ENCODE data around the gene ISLR. TPM values are rescaled to one million over a fixed set of nuclear protein-coding genes. Genes with fewer than 3 reads are reported as not detected.

The ISLR gene
- total RNA-seq, 2 experiments from 2014 or later: not detected

DNA sequence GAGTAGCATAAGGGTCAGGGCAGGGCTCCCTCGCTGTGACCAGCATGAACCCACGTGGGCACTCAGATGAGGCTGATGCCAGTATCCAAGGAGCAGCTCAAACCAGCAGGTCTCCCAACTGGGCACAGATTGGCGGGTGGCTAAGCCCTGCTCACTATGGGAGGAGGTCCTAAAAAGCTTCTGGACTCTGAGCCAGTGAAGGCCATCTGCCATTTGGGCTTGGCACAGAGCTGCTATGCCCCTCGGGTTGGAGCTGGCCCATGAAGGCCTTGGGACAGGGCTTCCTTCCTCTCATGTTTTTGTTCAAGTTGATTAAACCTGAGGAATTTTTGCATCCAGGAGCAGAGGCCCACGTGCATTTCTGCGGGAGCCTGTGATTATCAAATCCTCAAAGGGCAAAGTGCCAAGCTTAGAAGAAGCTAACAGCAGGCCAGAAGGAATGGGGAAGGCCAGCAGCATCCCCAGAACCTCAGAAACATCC, 33.3 kb downstream of the ISLR start:
- Histone ChIP-seq H3K4me1 (ENCODE audit: insufficient read depth, low read length) (no peaks in the 10 kb centered on the region), H3K27ac (ENCODE audit: low read depth in 1 of 2, low read length in 2 of 2) (no peak overlapping the region), H3K4me3 (ENCODE audit: low read length) (no peak overlapping the region), H3K27me3 (ENCODE audit: control insufficient read depth in 1 of 2, insufficient read depth in 2 of 2, low read length in 2 of 2) (peaks cover 2 to 5% of the 10 kb centered on the region in 2 experiments), H3K36me3 (ENCODE audit: insufficient read depth, low read length) (no peaks in the 10 kb centered on the region), H3K9me3 (ENCODE audit: control insufficient read depth in 1 of 2, insufficient read depth in 1 of 2, low read length in 2 of 2) (no peaks in the 10 kb centered on the region)
- ATAC-seq (ENCODE audit: poor library complexity) (no peak), DNase-seq (no peak)
- H3K27me3 Mint-ChIP-seq: peaks cover 12% of the 10 kb centered on the region
- H3K4me1 Mint-ChIP-seq (ENCODE audit: low read depth): no peaks in the 10 kb centered on the region
- ChIA-PET CTCF (no interaction called here), POLR2A (no interaction called here)
- no peak overlapping the region for H3K4me3 Mint-ChIP-seq
- no peak overlapping the region for H3K27ac Mint-ChIP-seq
- no peaks in the 10 kb centered on the region for H3K36me3 Mint-ChIP-seq (ENCODE audit: low read depth)
- TF ChIP-seq, protein P1, sequence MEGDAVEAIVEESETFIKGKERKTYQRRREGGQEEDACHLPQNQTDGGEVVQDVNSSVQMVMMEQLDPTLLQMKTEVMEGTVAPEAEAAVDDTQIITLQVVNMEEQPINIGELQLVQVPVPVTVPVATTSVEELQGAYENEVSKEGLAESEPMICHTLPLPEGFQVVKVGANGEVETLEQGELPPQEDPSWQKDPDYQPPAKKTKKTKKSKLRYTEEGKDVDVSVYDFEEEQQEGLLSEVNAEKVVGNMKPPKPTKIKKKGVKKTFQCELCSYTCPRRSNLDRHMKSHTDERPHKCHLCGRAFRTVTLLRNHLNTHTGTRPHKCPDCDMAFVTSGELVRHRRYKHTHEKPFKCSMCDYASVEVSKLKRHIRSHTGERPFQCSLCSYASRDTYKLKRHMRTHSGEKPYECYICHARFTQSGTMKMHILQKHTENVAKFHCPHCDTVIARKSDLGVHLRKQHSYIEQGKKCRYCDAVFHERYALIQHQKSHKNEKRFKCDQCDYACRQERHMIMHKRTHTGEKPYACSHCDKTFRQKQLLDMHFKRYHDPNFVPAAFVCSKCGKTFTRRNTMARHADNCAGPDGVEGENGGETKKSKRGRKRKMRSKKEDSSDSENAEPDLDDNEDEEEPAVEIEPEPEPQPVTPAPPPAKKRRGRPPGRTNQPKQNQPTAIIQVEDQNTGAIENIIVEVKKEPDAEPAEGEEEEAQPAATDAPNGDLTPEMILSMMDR (IDR thresholded peaks at IDR 0.05): no peak
- intact Hi-C loops (cut with DNase I, micrococcal nuclease): no loop called here
- no peaks in the 10 kb centered on the region for H3K9me3 Mint-ChIP-seq

DNA sequence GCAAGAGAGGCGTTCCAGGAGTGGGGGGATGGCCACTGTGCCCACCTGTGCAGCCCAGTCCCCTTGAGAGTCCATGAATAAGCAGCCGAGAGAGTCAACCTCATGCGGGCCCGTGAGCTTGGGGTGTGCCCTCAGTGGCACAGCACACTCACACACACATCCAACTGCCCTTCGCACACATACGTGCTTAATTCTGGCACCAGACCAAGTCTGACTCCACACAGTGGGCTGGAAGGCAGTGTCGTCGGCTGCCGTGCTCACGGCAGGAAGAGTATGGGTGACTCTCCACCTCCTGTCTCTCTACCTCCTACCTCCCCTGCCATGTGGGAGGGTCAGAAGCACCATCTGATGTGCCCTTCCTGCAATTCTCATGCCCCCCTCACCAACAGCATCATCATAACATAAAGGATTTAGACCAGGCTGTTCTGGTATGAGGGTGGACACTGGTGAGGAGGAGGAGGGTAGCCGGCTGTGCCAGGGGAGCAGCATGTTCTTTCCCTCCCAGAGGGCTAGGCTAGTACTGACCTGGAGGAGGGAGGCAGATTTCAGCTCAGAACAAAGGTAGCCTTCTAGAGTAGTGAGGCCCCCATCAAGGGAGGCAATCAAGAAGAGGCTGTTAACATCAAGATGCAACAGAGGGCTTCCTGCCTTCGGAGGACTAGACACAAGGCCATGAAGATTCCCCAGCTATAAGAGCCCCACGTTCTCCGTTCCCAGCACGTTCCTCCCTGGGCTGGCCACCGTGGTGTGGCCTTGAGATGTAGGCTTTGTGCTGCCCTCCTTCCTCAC, 34.3 kb downstream of the ISLR start:
- ChIA-PET POLR2A (no interaction called here), CTCF (no interaction called here)
- H3K9me3 Mint-ChIP-seq: no peaks in the 10 kb centered on the region
- TF ChIP-seq, protein P1 (IDR thresholded peaks at IDR 0.05): no peak
- Histone ChIP-seq H3K36me3 (ENCODE audit: insufficient read depth, low read length) (no peaks in the 10 kb centered on the region), H3K9me3 (ENCODE audit: control insufficient read depth in 1 of 2, insufficient read depth in 1 of 2, low read length in 2 of 2) (no peaks in the 10 kb centered on the region), H3K27ac (ENCODE audit: low read depth in 1 of 2, low read length in 2 of 2) (no peak overlapping the region), H3K4me3 (ENCODE audit: low read length) (no peak overlapping the region), H3K27me3 (ENCODE audit: control insufficient read depth in 1 of 2, insufficient read depth in 2 of 2, low read length in 2 of 2) (peaks cover 2 to 5% of the 10 kb centered on the region in 2 experiments), H3K4me1 (ENCODE audit: insufficient read depth, low read length) (no peaks in the 10 kb centered on the region)
- H3K27ac Mint-ChIP-seq: no peak overlapping the region
- H3K4me3 Mint-ChIP-seq: no peak overlapping the region
- peaks cover 12% of the 10 kb centered on the region for H3K27me3 Mint-ChIP-seq
- DNase-seq: no peak
- intact Hi-C loops (cut with DNase I, micrococcal nuclease): no loop called here
- no peak for ATAC-seq (ENCODE audit: poor library complexity)
- H3K36me3 Mint-ChIP-seq (ENCODE audit: low read depth): no peaks in the 10 kb centered on the region
- no peaks in the 10 kb centered on the region for H3K4me1 Mint-ChIP-seq (ENCODE audit: low read depth)

GRCh38 chr15:74208496-74208895, 35.0 kb downstream of the ISLR start:
- no peaks in the 10 kb centered on the region for H3K9me3 ChIP-seq (ENCODE audit: control insufficient read depth in 1 of 2, insufficient read depth in 1 of 2, low read length in 2 of 2)

More at GRCh38 chr15:74208496-74208895, 35.0 kb downstream of the ISLR start:
- H3K4me3 ChIP-seq (ENCODE audit: low read length): no peak overlapping the region
- H3K36me3 ChIP-seq (ENCODE audit: insufficient read depth, low read length): no peaks in the 10 kb centered on the region
- POLR2A ChIA-PET: no interaction called here
- Mint-ChIP-seq H3K9me3 (no peaks in the 10 kb centered on the region), H3K4me1 (ENCODE audit: low read depth) (no peaks in the 10 kb centered on the region), H3K27me3 (peaks cover 12% of the 10 kb centered on the region), H3K4me3 (no peak overlapping the region), H3K36me3 (ENCODE audit: low read depth) (no peaks in the 10 kb centered on the region), H3K27ac (no peak overlapping the region)
- ATAC-seq (ENCODE audit: poor library complexity) (no peak), DNase-seq (no peak)
- TF ChIP-seq, protein P1 (IDR thresholded peaks at IDR 0.05): no peak
- no peaks in the 10 kb centered on the region for H3K4me1 ChIP-seq (ENCODE audit: insufficient read depth, low read length)
- peaks cover 0 to 5% of the 10 kb centered on the region in 2 experiments for H3K27me3 ChIP-seq (ENCODE audit: control insufficient read depth in 1 of 2, insufficient read depth in 2 of 2, low read length in 2 of 2)
- no peak overlapping the region for H3K27ac ChIP-seq (ENCODE audit: low read depth in 1 of 2, low read length in 2 of 2)
- CTCF ChIA-PET: no interaction called here
- intact Hi-C loops (cut with DNase I, micrococcal nuclease): no loop called here
